Prostate gland (tissue), 2 donors: ENCODE data around the gene SLC25A29. TPM values are rescaled to one million over a fixed set of nuclear protein-coding genes. Genes with fewer than 3 reads are reported as not detected.

Experiments
- DNase-seq: peaks from one replicate; pipeline ENCODE4 v3.0.0-alpha.2; 2019; ENCODE audit warnings: low spot score
- H3K27ac ChIP-seq, 2 donors: fragments of 200-600 bp; sonication (generic); 2 replicates each; pipeline ENCODE4 v1.5.1; 2017 to 2019
- H3K27me3 ChIP-seq: fragments of 200-600 bp; sonication (generic); replicated peaks from 2 replicates; pipeline ENCODE4 v1.5.1; 2019; ENCODE audit not compliant: insufficient read depth
- H3K36me3 ChIP-seq, 2 donors: fragments of 200-600 bp; sonication (generic); 1 replicate in 1 of 2; 2 replicates in 1 of 2; pipeline versions ENCODE4 v1.5.1 to v1.8.1; 2017 to 2019
- H3K4me1 ChIP-seq: fragments of 200-600 bp; sonication (generic); replicated peaks from 2 replicates; pipeline ENCODE4 v1.5.1; 2019
- H3K4me3 ChIP-seq, 2 donors: fragments of 200-600 bp; sonication (generic); 2 replicates each; pipeline ENCODE4 v1.5.1; 2017 to 2019
- H3K9me3 ChIP-seq: fragments of 200-600 bp; sonication (generic); 2 replicates; pipeline ENCODE4 v1.5.1; 2017
- POLR2A ChIP-seq: fragments of 450-650 bp; IDR thresholded peaks from one replicate; pipeline ENCODE4 v1.6.1; 2016; ENCODE audit warnings: antibody characterized with exemption, mild to moderate bottlenecking
- POLR2AphosphoS5 ChIP-seq: sonication (generic); formaldehyde crosslinking; IDR thresholded peaks from one replicate; pipeline ENCODE4 v1.6.1; 2017; ENCODE audit warnings: antibody characterized with exemption
- WGBS: methylation state at CpG from one replicate; pipeline ENCODE4 v1.1.5; 2018; 5-methylcytosine and 5-hydroxymethylcytosine counted together
- intact Hi-C: fragments of 100-400 bp; cut with DNase I; formaldehyde crosslinking; loops from one replicate; pipeline ENCODE4 v1.14.2; 2022
- microRNA counts, 2 donors: library from miRNA; unstranded; fragments of <30 nt; microRNA quantifications; one replicate each; lab custom pipeline; 2016 to 2017
- microRNA-seq: library from miRNA; unstranded; fragments of <30 nt; microRNA quantifications from one replicate; pipeline ENCODE4, GENCODE V29; 2016
- small RNA-seq, 2 donors: library from RNA; depleted of rRNA; stranded (forward); fragments of <200 nt; gene quantifications; one replicate each; pipeline ENCODE3, GENCODE V24; 2016
- total RNA-seq, 2 donors: library from RNA; depleted of rRNA; stranded (reverse); fragments of >200 nt; gene quantifications; one replicate each; pipeline ENCODE4 v1.1.0, GENCODE V29; 2016
- TF ChIP-seq, protein P1 (sequence below), 4 experiments: fragments of 200-600 bp in 2 of 4; fragments of 450-650 bp in 2 of 4; sonication (generic) in 2 of 4; IDR thresholded peaks; 1 replicate in 3 of 4; 2 replicates in 1 of 4; pipeline ENCODE4 v1.5.1; 2016 to 2019; ENCODE audit warnings: antibody characterized with exemption in 4 of 4, mild to moderate bottlenecking in 2 of 4, moderate library complexity in 2 of 4

The SLC25A29 gene
- total RNA-seq, 2 donors from 2014 or later: 147 to 169 TPM

DNA sequence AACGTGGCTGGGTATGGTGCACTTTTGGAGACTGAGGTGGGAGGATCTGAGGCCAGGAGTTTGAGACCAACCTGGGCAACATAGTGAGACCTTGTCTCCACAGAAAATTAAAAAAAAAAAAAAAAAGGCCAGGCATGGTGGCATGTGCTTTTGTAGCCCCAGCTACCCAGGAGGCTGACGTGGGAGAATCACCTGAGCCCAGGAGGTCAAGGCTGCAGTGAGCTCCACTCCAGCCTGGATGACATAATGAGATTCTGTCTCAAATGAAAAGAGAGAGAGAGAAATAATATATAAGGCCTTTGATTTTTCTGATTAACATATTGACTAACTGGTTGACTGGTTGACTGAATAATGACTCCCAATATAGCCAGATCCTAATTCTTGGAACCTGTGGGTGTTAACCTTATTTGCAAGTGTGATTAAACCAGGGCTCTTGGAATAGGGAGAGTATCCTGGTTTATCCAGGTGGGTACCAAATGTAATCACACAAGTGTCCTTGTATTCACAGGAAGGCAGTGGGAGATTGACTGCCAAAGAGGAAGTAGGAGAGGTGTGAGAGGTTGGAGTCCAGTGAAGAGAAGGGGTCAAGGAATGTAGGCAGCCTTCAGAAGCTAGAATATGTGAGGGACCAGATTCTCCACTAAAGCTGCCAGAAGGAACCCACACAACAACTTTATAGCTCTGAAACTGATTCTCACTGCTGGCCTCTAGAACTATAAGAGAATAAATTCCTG, 55.3 kb downstream of the SLC25A29 start:
- Histone ChIP-seq H3K27me3 (no peaks in the 10 kb centered on the region), H3K4me1 (peaks cover 12% of the 10 kb centered on the region)

DNA sequence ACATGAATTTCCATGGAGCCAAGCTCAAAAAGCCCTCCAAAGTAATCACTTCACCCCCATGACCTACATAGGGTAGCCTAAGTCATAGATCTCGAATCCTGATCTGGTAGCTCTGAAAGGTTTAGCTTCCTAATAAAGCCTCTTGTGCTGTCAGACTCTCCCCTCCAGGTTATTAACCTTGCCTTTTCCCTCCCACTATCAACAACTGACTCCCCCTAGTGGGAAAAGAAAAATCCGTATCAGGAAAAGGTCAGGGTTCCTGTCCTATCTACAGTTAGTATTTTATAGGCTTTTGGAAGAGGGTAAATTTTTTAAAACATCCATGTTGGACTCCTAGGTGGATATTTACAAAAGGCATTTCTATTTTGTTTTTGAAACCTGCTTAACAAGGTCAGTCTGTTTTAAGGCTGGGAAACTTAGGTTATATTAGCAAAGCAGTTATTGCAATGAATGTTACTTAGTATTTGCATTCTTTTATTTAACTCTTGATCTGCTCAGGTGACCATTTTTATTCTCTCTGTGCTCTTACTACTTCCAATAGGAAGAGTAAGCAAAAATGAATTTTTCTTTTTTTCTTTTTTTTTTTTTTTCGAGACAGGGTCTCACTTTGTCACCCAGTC, 59.3 kb downstream of the SLC25A29 start:
- peaks cover 20% of the 10 kb centered on the region for H3K4me1 ChIP-seq
- TF ChIP-seq POLR2A (no peak), POLR2AphosphoS5 (peak; percentile 30)
- TF ChIP-seq, protein P1, sequence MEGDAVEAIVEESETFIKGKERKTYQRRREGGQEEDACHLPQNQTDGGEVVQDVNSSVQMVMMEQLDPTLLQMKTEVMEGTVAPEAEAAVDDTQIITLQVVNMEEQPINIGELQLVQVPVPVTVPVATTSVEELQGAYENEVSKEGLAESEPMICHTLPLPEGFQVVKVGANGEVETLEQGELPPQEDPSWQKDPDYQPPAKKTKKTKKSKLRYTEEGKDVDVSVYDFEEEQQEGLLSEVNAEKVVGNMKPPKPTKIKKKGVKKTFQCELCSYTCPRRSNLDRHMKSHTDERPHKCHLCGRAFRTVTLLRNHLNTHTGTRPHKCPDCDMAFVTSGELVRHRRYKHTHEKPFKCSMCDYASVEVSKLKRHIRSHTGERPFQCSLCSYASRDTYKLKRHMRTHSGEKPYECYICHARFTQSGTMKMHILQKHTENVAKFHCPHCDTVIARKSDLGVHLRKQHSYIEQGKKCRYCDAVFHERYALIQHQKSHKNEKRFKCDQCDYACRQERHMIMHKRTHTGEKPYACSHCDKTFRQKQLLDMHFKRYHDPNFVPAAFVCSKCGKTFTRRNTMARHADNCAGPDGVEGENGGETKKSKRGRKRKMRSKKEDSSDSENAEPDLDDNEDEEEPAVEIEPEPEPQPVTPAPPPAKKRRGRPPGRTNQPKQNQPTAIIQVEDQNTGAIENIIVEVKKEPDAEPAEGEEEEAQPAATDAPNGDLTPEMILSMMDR (IDR thresholded peaks at IDR 0.05): peak; percentile 21 to 56 (median 46)
- H3K4me3 ChIP-seq: no peak overlapping the region
- H3K36me3 ChIP-seq: no peaks in the 10 kb centered on the region
- no peak for DNase-seq
- H3K27ac ChIP-seq: peak overlapping the region; percentile 47 to 57
- 29% methylated on average over 3 of the region's 3 CpGs for WGBS
- no peaks in the 10 kb centered on the region for H3K9me3 ChIP-seq
- no peaks in the 10 kb centered on the region for H3K27me3 ChIP-seq
- intact Hi-C loops: no loop called here

More for the DNA sequence above, 55.3 kb downstream of the SLC25A29 start:
- Histone ChIP-seq H3K4me3 (no peak overlapping the region), H3K36me3 (no peaks in the 10 kb centered on the region), H3K27ac (no peak overlapping the region), H3K9me3 (no peaks in the 10 kb centered on the region)
- DNase-seq: no peak
- intact Hi-C loops: no loop called here
- no peak for TF ChIP-seq POLR2AphosphoS5
- TF ChIP-seq, protein P1 (IDR thresholded peaks at IDR 0.05): no peak
- TF ChIP-seq POLR2A: no peak
- 95% methylated on average over 2 of the region's 2 CpGs for WGBS

DNA sequence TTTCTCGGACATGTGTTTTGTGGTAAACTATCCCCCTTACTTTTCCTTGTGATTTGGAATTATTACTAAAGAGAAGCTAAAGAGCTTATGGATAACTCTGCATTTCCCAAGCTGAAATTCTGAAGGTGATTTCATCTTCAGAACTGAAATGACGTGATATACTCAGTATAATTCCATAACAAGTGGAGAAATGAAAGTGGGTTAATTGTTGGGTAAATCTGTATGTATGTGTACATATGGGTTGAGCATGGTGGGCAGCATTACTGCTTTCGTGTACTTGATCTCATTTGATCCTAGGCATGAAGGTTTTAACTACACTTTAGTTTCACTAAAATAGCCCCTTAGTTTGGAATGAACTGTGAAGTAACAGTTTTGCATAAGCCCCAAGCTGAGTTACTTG, 63.2 kb downstream of the SLC25A29 start:
- no peak for DNase-seq
- H3K27ac ChIP-seq: no peak overlapping the region

DNA sequence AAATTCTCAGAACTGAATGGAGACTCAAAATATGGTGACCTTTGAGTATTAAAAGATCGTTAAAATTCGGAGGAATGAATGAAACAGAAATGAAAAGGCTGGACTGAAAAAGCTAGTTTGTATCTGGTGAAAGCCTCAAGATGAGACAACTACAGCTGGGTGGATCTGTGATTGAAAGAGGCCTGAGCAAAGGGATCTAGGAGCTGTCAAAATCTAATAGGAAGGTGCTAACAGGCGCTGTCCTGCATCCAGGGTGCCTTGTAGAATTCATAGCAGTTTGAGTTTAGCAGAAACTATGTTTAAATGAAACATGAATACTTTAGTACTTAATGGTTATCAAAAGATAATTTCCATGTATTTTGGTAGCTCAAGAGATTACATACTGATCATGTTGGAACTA, 65.0 kb downstream of the SLC25A29 start:
- peaks cover 23% of the 10 kb centered on the region for H3K4me1 ChIP-seq

More for the DNA sequence above, 63.2 kb downstream of the SLC25A29 start:
- no peak for TF ChIP-seq POLR2AphosphoS5
- TF ChIP-seq POLR2A: no peak
- TF ChIP-seq, protein P1 (IDR thresholded peaks at IDR 0.05): no peak
- WGBS: 83% methylated on average over 3 of the region's 3 CpGs
- Histone ChIP-seq H3K4me3 (no peak overlapping the region), H3K27me3 (no peaks in the 10 kb centered on the region), H3K4me1 (peaks cover 20% of the 10 kb centered on the region), H3K36me3 (no peaks in the 10 kb centered on the region), H3K9me3 (no peaks in the 10 kb centered on the region)
- intact Hi-C loops: loop anchor here (5.0 kb wide), 1 partner anchor 64 kb away; the partner anchor contains the start of gene SLC25A29

More for the DNA sequence above, 65.0 kb downstream of the SLC25A29 start:
- no peaks in the 10 kb centered on the region for H3K27me3 ChIP-seq
- no peak for TF ChIP-seq POLR2A
- no peak for DNase-seq
- H3K9me3 ChIP-seq: no peaks in the 10 kb centered on the region
- peak overlapping the region; percentile 98 to 99 for H3K27ac ChIP-seq
- intact Hi-C loops: loop anchor here (5.0 kb wide), 1 partner anchor 66 kb away; the partner anchor contains the start of gene SLC25A29
- 23% methylated on average over 3 of the region's 3 CpGs for WGBS
- peak overlapping the region; percentile 99 to 100 for H3K4me3 ChIP-seq
- H3K36me3 ChIP-seq: no peaks in the 10 kb centered on the region

MicroRNA genes within 50 kb of the gene (microRNA counts, 767-probe panel; counts per million panel counts)
- 0 to 431 counts per million in 2 donors for microRNA hsa-miR-345-5p (lab: Ali Mortazavi, UCI)

Small RNA genes lying within 50 kb of the gene (microRNA-seq; reads per million reads assigned to microRNA genes)
- 139 reads per million, percentile 76 among the genes with 10 or more reads in this experiment for gene MIR345
- gene MIR6764: 0.25 reads per million

Small RNA genes lying within 50 kb of the gene (small RNA-seq; reads per million reads assigned to genes)
- gene MIR345 (8.7 to 14.3 reads per million in 2 donors), gene RN7SL523P (0 reads per million in 2 donors)

Other genes with a start within 250 kb of the SLC25A29 start
- gene EVL, start 241.0 kb downstream of the SLC25A29 start, total RNA-seq: 10 to 100 TPM; 42.5 to 98.4 TPM
- 1 to 10 TPM; 2.8 to 8.3 TPM for gene DEGS2, start 146.8 kb downstream of the SLC25A29 start, total RNA-seq
- 10 to 100 TPM; 44.4 to 60.7 TPM for gene YY1, start 67.3 kb downstream of the SLC25A29 start, total RNA-seq
- under 1 TPM in 1 of 2 donors, not detected in 1; 0.51 TPM for gene SLC25A47, start 16.9 kb upstream of the SLC25A29 start, total RNA-seq
- 10 to 100 TPM; 20.2 to 22.2 TPM for gene WDR25, start 70.0 kb upstream of the SLC25A29 start, total RNA-seq